A673 (cell line): ENCODE results near the gene ZNF124.
"Not testable (repeated sequence)": the region's sequence is repeated elsewhere in the genome, so short reads cannot be mapped to it uniquely, and the experiment has no call there.

Source experiments
- CTCF ChIP-seq: fragments of 300-800, 200-600 bp; sonication (generic); conservative IDR thresholded peaks from 2 replicates; pipeline ENCODE4 v1.5.1; 2017; ENCODE audit warnings: low read depth, mild to moderate bottlenecking, antibody characterized with exemption, low read length, moderate library complexity, mixed read lengths
- EZH2 ChIP-seq: fragments of 200-600 bp; sonication (generic); IDR thresholded peaks from 2 replicates; pipeline ENCODE4 v1.6.1; 2017; ENCODE audit warnings: borderline replicate concordance, low read depth, mild to moderate bottlenecking, mixed read lengths, antibody characterized with exemption, low read length; ENCODE audit not compliant: poor library complexity, severe bottlenecking

GRCh38 chr1:247220280-247220679 lies 48.5 kb upstream of the ZNF124 start:
- not testable (repeated sequence) for TF ChIP-seq CTCF, EZH2
